ENCODE measurements around the gene GUCA1A.
"Not testable (repeated sequence)": the region's sequence is repeated elsewhere in the genome, so short reads cannot be mapped to it uniquely, and the experiment has no call there.

GRCh38 chr6:42216495-42216894, 43.3 kb downstream of the GUCA1A start:
- not testable (repeated sequence) for TF ChIP-seq CTCF (conservative IDR thresholded peaks at IDR 0.05; ENCODE audit: low read length); EZH2phosphoT487 (IDR thresholded peaks at IDR 0.05; ENCODE audit: borderline replicate concordance, low read depth, low read length)
